HEK293 (cell line): Measurements from ENCODE around the gene PIGS.

Experiments
- HOXD13 ChIP-seq: sonication (generic); formaldehyde crosslinking; IDR thresholded peaks from 2 replicates; pipeline ENCODE4 v1.8.0; 2022; ENCODE audit warnings: missing genetic modification reagents, borderline replicate concordance
- KLF1 ChIP-seq: fragments of 450-650 bp; formaldehyde crosslinking; IDR thresholded peaks from 2 replicates; pipeline ENCODE4 v1.5.1; 2016; ENCODE audit warnings: missing biosample characterization, missing genetic modification characterization
- KLF8 ChIP-seq: fragments of 450-650 bp; formaldehyde crosslinking; IDR thresholded peaks from 2 replicates; pipeline ENCODE4 v1.5.1; 2016; ENCODE audit warnings: missing biosample characterization, missing genetic modification characterization
- KLF9 ChIP-seq: fragments of 450-650 bp; formaldehyde crosslinking; IDR thresholded peaks from 2 replicates; pipeline ENCODE4 v1.5.1; 2016; ENCODE audit warnings: missing biosample characterization, missing genetic modification characterization, low read depth
- SCRT1 ChIP-seq: fragments of 450-650 bp; formaldehyde crosslinking; IDR thresholded peaks from 2 replicates; pipeline ENCODE4 v1.5.1; 2016; ENCODE audit warnings: missing biosample characterization, missing genetic modification characterization, borderline replicate concordance
- SP2 ChIP-seq: fragments of 450-650 bp; formaldehyde crosslinking; IDR thresholded peaks from 2 replicates; pipeline ENCODE4 v1.5.1; 2016; ENCODE audit warnings: missing biosample characterization, missing genetic modification characterization
- WT1 ChIP-seq: fragments of 450-650 bp; formaldehyde crosslinking; IDR thresholded peaks from 2 replicates; pipeline ENCODE4 v1.5.1; 2016; ENCODE audit warnings: missing biosample characterization, missing genetic modification characterization
- ZBTB48 ChIP-seq: fragments of 450-650 bp; formaldehyde crosslinking; IDR thresholded peaks from 2 replicates; pipeline ENCODE4 v1.5.1; 2016; ENCODE audit warnings: missing biosample characterization, missing genetic modification characterization
- ZEB2 ChIP-seq: fragments of 450-650 bp; formaldehyde crosslinking; IDR thresholded peaks from 2 replicates; pipeline ENCODE4 v1.5.1; 2016; ENCODE audit warnings: missing biosample characterization, missing genetic modification characterization
- ZIC2 ChIP-seq: fragments of 450-650 bp; formaldehyde crosslinking; IDR thresholded peaks from 2 replicates; pipeline ENCODE4 v1.5.1; 2016; ENCODE audit warnings: missing biosample characterization, missing genetic modification characterization
- ZNF10 ChIP-seq: fragments of 450-650 bp; formaldehyde crosslinking; IDR thresholded peaks from 2 replicates; pipeline ENCODE4 v1.5.1; 2017; ENCODE audit warnings: missing biosample characterization, missing genetic modification characterization
- ZNF132 ChIP-seq: fragments of 450-650 bp; formaldehyde crosslinking; IDR thresholded peaks from 2 replicates; pipeline ENCODE4 v1.5.1; 2017; ENCODE audit warnings: missing biosample characterization, missing genetic modification characterization, borderline replicate concordance
- ZNF155 ChIP-seq: fragments of 450-650 bp; formaldehyde crosslinking; IDR thresholded peaks from 2 replicates; pipeline ENCODE4 v1.5.1; 2016; ENCODE audit warnings: missing biosample characterization, missing genetic modification characterization
- ZNF214 ChIP-seq: fragments of 450-650 bp; formaldehyde crosslinking; IDR thresholded peaks from 2 replicates; pipeline ENCODE4 v1.5.1; 2017; ENCODE audit warnings: missing biosample characterization, mild to moderate bottlenecking, missing genetic modification characterization, borderline replicate concordance
- ZNF324 ChIP-seq: fragments of 450-650 bp; formaldehyde crosslinking; IDR thresholded peaks from 2 replicates; pipeline ENCODE4 v1.5.1; 2016; ENCODE audit warnings: missing biosample characterization, missing genetic modification characterization
- ZNF354C ChIP-seq: fragments of 450-650 bp; formaldehyde crosslinking; IDR thresholded peaks from 2 replicates; pipeline ENCODE4 v1.5.1; 2016; ENCODE audit warnings: missing biosample characterization, missing genetic modification characterization, low read depth, borderline replicate concordance
- ZNF514 ChIP-seq: fragments of 450-650 bp; formaldehyde crosslinking; IDR thresholded peaks from 2 replicates; pipeline ENCODE4 v1.5.1; 2016; ENCODE audit warnings: missing biosample characterization, missing genetic modification characterization
- ZNF549 ChIP-seq: fragments of 450-650 bp; IDR thresholded peaks from 2 replicates; pipeline ENCODE4 v1.5.1; 2018; ENCODE audit warnings: missing biosample characterization, missing genetic modification characterization, mild to moderate bottlenecking, inconsistent platforms, moderate library complexity
- ZNF555 ChIP-seq: fragments of 450-650 bp; formaldehyde crosslinking; conservative IDR thresholded peaks from 2 replicates; pipeline ENCODE4 v1.5.1; 2017; ENCODE audit warnings: missing biosample characterization, mild to moderate bottlenecking, missing genetic modification characterization, inconsistent platforms
- ZNF621 ChIP-seq: fragments of 450-650 bp; formaldehyde crosslinking; IDR thresholded peaks from 2 replicates; pipeline ENCODE4 v1.5.1; 2017; ENCODE audit warnings: missing biosample characterization, missing genetic modification characterization
- ZSCAN16 ChIP-seq: fragments of 450-650 bp; formaldehyde crosslinking; IDR thresholded peaks from 2 replicates; pipeline ENCODE4 v1.5.1; 2016; ENCODE audit warnings: missing biosample characterization, missing genetic modification characterization
- TF ChIP-seq, protein P1 (sequence below): fragments of 450-650 bp; formaldehyde crosslinking; IDR thresholded peaks from 2 replicates; pipeline ENCODE4 v1.5.1; 2016; ENCODE audit warnings: missing biosample characterization, missing genetic modification characterization
- TF ChIP-seq, protein P2 (sequence below): IDR thresholded peaks from 2 replicates; pipeline ENCODE4 v1.6.1; 2011; ENCODE audit warnings: mild to moderate bottlenecking, low read depth, low read length, borderline replicate concordance
- TF ChIP-seq, protein P3 (sequence below): fragments of 450-650 bp; IDR thresholded peaks from 2 replicates; pipeline ENCODE4 v1.5.1; 2018; ENCODE audit warnings: missing biosample characterization, mild to moderate bottlenecking, missing genetic modification characterization
- TF ChIP-seq, protein P4 (sequence below): fragments of 450-650 bp; formaldehyde crosslinking; optimal IDR thresholded peaks from 2 replicates; pipeline ENCODE3; 2016; ENCODE audit warnings: missing biosample characterization, mild to moderate bottlenecking, missing genetic modification characterization
- TF ChIP-seq, protein P5 (sequence below): fragments of 450-650 bp; formaldehyde crosslinking; IDR thresholded peaks from 2 replicates; pipeline ENCODE4 v1.5.1; 2016; ENCODE audit warnings: missing biosample characterization, missing genetic modification characterization
- TF ChIP-seq, protein P6 (sequence below): fragments of 450-650 bp; formaldehyde crosslinking; IDR thresholded peaks from 2 replicates; pipeline ENCODE4 v1.5.1; 2017; ENCODE audit warnings: missing biosample characterization, missing genetic modification characterization
- TF ChIP-seq, protein P7 (sequence below): fragments of 450-650 bp; formaldehyde crosslinking; IDR thresholded peaks from 2 replicates; pipeline ENCODE4 v1.5.1; 2016; ENCODE audit warnings: missing biosample characterization, missing genetic modification characterization

Gene PIGS

DNA sequence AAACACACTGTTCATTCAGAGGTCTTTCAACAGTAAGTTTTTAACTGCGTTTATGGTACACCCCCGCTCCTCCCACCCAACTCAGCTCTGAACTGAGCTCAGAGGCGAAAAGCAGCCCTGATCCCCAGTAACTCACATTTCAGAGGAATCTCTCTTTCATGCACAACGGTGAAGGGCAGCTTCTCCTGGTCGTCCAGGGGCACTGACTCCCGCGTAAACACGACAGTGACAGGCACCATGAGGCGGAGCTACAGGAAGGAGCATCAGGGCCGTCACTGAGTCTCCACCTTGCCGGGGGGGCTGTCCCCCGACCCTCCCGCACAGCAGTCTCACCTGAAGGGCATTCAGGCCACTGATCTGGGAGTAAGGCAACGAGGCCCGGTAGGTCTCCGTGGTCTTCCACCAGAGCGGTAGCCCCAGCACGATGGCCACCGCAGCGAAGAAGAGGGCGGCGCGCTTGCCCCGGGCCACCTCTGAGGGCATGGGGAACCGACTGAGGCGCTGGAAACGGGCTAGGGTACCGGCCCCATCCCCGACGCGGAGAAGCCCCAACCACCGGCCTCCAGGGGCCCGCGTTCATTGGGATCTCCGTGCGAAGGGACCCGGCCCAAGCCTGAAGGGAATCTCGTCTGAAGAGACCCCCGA is 486 bp downstream of the PIGS start (continued):
- TF ChIP-seq, protein P1, sequence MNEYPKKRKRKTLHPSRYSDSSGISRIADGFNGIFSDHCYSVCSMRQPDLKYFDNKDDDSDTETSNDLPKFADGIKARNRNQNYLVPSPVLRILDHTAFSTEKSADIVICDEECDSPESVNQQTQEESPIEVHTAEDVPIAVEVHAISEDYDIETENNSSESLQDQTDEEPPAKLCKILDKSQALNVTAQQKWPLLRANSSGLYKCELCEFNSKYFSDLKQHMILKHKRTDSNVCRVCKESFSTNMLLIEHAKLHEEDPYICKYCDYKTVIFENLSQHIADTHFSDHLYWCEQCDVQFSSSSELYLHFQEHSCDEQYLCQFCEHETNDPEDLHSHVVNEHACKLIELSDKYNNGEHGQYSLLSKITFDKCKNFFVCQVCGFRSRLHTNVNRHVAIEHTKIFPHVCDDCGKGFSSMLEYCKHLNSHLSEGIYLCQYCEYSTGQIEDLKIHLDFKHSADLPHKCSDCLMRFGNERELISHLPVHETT (tag by site-specific recombination) = no peak; the same call in 1 of the 2 replicates
- TF ChIP-seq ZNF324 (no peak), ZBTB48 (tag by site-specific recombination) (no peak; the same call in 1 of the 2 replicates), ZNF155 (tag by site-specific recombination) (no peak), ZNF214 (no peak), KLF1 (tag by site-specific recombination) (no peak), ZNF132 (no peak), ZNF549 (no peak), SCRT1 (tag by site-specific recombination) (no peak), KLF8 (tag by site-specific recombination) (no peak), ZIC2 (tag by site-specific recombination) (no peak), KLF9 (tag by site-specific recombination) (no peak), ZNF10 (tag by site-specific recombination) (peak; percentile 68; the same call in 1 of the 2 replicates), ZNF621 (no peak), ZNF555 (tag by site-specific recombination) (no peak), ZEB2 (peak; percentile 46; the same call in 1 of the 2 replicates), ZNF354C (tag by site-specific recombination) (no peak), ZSCAN16 (tag by site-specific recombination) (no peak), SP2 (tag by site-specific recombination) (peak; percentile 4), ZNF514 (tag by site-specific recombination) (no peak), HOXD13 (CRISPR knock-in tag) (0 out of 2 replicates have a peak, but pooled peaks have one; percentile 58), WT1 (tag by site-specific recombination) (no peak; the same call in 1 of the 2 replicates)
- TF ChIP-seq, protein P2, sequence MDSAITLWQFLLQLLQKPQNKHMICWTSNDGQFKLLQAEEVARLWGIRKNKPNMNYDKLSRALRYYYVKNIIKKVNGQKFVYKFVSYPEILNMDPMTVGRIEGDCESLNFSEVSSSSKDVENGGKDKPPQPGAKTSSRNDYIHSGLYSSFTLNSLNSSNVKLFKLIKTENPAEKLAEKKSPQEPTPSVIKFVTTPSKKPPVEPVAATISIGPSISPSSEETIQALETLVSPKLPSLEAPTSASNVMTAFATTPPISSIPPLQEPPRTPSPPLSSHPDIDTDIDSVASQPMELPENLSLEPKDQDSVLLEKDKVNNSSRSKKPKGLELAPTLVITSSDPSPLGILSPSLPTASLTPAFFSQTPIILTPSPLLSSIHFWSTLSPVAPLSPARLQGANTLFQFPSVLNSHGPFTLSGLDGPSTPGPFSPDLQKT = no peak
- TF ChIP-seq, protein P3, sequence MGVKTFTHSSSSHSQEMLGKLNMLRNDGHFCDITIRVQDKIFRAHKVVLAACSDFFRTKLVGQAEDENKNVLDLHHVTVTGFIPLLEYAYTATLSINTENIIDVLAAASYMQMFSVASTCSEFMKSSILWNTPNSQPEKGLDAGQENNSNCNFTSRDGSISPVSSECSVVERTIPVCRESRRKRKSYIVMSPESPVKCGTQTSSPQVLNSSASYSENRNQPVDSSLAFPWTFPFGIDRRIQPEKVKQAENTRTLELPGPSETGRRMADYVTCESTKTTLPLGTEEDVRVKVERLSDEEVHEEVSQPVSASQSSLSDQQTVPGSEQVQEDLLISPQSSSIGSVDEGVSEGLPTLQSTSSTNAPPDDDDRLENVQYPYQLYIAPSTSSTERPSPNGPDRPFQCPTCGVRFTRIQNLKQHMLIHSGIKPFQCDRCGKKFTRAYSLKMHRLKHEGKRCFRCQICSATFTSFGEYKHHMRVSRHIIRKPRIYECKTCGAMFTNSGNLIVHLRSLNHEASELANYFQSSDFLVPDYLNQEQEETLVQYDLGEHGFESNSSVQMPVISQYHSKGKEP (tag by site-specific recombination) = no peak
- TF ChIP-seq, protein P4, sequence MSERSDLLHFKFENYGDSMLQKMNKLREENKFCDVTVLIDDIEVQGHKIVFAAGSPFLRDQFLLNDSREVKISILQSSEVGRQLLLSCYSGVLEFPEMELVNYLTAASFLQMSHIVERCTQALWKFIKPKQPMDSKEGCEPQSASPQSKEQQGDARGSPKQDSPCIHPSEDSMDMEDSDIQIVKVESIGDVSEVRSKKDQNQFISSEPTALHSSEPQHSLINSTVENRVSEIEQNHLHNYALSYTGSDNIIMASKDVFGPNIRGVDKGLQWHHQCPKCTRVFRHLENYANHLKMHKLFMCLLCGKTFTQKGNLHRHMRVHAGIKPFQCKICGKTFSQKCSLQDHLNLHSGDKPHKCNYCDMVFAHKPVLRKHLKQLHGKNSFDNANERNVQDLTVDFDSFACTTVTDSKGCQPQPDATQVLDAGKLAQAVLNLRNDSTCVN = no peak
- TF ChIP-seq, protein P5, sequence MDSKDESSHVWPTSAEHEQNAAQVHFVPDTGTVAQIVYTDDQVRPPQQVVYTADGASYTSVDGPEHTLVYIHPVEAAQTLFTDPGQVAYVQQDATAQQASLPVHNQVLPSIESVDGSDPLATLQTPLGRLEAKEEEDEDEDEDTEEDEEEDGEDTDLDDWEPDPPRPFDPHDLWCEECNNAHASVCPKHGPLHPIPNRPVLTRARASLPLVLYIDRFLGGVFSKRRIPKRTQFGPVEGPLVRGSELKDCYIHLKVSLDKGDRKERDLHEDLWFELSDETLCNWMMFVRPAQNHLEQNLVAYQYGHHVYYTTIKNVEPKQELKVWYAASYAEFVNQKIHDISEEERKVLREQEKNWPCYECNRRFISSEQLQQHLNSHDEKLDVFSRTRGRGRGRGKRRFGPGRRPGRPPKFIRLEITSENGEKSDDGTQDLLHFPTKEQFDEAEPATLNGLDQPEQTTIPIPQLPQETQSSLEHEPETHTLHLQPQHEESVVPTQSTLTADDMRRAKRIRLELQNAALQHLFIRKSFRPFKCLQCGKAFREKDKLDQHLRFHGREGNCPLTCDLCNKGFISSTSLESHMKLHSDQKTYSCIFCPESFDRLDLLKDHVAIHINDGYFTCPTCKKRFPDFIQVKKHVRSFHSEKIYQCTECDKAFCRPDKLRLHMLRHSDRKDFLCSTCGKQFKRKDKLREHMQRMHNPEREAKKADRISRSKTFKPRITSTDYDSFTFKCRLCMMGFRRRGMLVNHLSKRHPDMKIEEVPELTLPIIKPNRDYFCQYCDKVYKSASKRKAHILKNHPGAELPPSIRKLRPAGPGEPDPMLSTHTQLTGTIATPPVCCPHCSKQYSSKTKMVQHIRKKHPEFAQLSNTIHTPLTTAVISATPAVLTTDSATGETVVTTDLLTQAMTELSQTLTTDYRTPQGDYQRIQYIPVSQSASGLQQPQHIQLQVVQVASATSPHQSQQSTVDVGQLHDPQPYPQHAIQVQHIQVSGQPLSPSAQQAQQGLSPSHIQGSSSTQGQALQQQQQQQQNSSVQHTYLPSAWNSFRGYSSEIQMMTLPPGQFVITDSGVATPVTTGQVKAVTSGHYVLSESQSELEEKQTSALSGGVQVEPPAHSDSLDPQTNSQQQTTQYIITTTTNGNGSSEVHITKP (tag by site-specific recombination) = no peak
- TF ChIP-seq, protein P6, sequence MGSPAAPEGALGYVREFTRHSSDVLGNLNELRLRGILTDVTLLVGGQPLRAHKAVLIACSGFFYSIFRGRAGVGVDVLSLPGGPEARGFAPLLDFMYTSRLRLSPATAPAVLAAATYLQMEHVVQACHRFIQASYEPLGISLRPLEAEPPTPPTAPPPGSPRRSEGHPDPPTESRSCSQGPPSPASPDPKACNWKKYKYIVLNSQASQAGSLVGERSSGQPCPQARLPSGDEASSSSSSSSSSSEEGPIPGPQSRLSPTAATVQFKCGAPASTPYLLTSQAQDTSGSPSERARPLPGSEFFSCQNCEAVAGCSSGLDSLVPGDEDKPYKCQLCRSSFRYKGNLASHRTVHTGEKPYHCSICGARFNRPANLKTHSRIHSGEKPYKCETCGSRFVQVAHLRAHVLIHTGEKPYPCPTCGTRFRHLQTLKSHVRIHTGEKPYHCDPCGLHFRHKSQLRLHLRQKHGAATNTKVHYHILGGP (tag by site-specific recombination) = no peak
- TF ChIP-seq, protein P7, sequence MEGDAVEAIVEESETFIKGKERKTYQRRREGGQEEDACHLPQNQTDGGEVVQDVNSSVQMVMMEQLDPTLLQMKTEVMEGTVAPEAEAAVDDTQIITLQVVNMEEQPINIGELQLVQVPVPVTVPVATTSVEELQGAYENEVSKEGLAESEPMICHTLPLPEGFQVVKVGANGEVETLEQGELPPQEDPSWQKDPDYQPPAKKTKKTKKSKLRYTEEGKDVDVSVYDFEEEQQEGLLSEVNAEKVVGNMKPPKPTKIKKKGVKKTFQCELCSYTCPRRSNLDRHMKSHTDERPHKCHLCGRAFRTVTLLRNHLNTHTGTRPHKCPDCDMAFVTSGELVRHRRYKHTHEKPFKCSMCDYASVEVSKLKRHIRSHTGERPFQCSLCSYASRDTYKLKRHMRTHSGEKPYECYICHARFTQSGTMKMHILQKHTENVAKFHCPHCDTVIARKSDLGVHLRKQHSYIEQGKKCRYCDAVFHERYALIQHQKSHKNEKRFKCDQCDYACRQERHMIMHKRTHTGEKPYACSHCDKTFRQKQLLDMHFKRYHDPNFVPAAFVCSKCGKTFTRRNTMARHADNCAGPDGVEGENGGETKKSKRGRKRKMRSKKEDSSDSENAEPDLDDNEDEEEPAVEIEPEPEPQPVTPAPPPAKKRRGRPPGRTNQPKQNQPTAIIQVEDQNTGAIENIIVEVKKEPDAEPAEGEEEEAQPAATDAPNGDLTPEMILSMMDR = 0 out of 2 replicates have a peak, but pooled peaks have one; percentile 16
